WTC11 (cell line): Measurements from ENCODE around the gene PRR19.

ENCODE experiments used
- CTCF ChIP-seq: fragments of 200-600 bp; IDR thresholded peaks from 2 replicates; pipeline ENCODE4 v1.8.0; 2022; ENCODE audit warnings: antibody characterized with exemption
- JUN ChIP-seq: sonication (generic); formaldehyde crosslinking; IDR thresholded peaks from 2 replicates; pipeline ENCODE4 v1.8.0; 2023; ENCODE audit warnings: mild to moderate bottlenecking, missing genetic modification reagents
- NR2C2 ChIP-seq: sonication (generic); formaldehyde crosslinking; IDR thresholded peaks from 2 replicates; pipeline ENCODE4 v1.8.0; 2022; ENCODE audit warnings: mild to moderate bottlenecking, missing genetic modification reagents

GRCh38 chr19:42253245-42254088 is 48.5 kb upstream of the PRR19 start:
- TF ChIP-seq CTCF (no peak), NR2C2 (no peak), JUN (CRISPR knock-in tag) (no peak)
